Activated CD4-positive, alpha-beta T cell treated with anti-CD3 and anti-CD28 coated beads, Interleukin-10, Interleukin-2, amounts not matched to agents 100 ng/mL and 50 ng/mL, durations not matched to agents 16 hours and 8 hours (primary cell): ENCODE results near the gene GH1.

ENCODE experiments used
- DNase-seq: peaks from one replicate; pipeline ENCODE4 v3.0.0-alpha.2; 2020

GH1 gene

DNA sequence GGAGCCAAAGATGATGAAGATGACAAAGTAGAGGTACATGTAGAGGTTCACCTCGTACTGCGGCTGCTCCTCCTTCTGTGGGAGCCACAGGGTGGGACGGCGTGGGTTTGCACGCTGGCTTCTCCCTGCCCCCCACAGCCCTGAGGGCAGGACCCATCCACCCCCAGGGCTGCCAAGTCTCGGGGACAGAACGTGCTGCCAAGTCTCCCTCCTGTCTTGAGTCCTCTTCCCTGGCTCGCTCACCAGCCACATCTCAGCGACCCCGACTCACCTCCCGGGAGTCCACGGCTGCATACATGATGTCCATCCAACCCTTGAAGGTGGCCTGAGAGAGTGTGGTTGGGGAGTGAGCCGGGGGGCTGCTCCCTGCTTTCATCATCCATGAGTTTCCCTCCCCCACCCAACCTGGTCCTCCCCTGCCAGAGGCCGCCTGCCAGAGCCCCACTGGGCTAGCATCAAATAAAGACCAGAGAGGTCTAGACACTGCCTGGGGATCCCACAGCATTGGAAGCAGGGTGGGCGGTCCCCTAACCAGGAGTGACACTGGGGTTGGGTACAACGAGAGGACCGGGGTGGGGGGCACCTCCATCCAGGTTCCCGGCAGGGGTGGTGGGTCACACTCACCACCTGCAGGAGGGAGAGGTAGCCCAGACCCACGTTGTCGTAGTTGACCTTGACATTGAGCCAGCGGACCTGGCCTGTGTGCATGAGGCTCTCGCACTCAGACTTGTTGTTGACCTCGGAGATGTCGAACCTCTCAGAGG lies 26.3 kb upstream of the GH1 start:
- DNase-seq = no peak

DNA sequence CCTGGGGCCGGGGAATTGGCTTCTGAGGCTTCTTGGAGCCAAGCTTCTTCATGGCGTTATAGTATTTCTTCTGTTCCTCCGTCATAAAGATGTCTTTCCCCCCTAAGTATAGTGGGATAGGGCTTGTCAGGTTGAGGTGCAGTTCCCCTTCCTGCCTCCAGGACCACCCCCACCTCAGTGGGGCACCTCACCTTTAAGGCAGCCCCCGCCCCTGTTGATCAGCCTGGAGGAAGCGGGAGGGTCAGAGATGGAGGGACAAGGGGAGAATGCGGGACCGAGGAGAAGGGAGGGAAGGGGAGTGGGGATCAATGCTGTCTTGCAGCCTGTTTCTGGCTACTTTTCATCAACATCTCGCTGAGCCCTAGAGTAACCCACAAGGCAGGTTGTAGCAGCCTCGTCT lies 25.1 kb upstream of the GH1 start:
- no peak for DNase-seq

GRCh38 chr17:63942309-63942985 lies 23.8 kb upstream of the GH1 start:
- no peak for DNase-seq

GRCh38 chr17:63941751-63942150 lies 23.1 kb upstream of the GH1 start:
- no peak for DNase-seq

DNA sequence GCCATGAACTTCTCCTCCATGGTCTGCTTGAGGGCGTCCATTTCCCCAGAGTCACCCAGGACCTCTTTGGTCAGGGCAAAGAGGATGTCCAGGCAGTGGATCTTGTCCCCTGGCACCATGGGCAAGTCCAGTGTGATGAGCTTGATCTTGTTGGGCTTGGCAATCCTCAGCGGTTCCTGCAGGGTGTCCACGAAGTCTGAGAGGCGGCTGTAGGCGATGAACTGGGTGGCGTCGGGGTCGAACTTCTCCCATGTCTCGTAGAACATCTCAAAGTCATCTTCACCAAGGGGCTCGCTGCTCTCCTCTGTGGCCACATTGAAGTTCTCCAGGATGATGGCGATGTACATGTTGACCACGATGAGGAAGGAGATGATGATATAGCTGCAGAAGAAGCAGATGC lies 22.5 kb upstream of the GH1 start:
- no peak for DNase-seq

DNA sequence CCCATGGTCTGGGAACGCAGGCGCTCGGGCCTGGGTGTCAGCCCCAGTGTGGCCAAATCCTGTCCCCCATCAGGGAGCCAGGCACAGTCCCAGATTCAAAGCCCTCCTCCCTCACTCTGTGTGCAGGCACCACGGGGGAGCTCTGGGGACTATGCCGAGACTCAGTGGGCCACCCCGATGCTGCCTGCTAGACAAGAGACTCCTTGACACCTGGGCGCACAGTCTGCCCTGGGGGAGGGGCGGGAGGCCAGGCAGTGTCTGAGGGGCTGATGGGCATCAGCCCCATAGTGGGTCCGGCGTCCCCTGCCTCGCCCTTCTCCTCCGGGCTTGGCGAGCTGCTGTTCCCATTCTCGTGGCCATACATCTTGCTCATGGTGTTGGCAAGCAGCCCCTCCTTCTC lies 21.9 kb upstream of the GH1 start:
- DNase-seq = no peak

DNA sequence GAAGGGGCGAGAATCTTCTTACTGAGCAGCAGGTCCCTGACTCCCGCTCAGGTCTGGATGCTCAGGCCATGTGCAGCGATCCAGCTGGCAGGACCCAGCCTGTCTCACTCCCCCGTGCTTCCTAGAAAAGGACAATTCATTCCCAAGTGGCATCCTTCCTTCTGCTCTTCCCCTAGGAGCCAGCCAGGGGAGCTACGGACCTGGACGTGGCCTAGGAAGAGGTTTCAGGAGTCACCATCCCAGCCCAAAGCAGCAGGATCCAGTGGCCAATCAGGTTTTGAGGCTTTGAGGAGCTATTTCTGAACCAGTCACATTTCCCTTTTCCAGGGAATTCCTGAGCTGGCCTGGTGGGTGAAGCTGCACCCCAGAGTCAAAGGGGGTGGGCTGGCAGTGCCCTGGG lies 21.2 kb upstream of the GH1 start:
- no peak for DNase-seq

DNA sequence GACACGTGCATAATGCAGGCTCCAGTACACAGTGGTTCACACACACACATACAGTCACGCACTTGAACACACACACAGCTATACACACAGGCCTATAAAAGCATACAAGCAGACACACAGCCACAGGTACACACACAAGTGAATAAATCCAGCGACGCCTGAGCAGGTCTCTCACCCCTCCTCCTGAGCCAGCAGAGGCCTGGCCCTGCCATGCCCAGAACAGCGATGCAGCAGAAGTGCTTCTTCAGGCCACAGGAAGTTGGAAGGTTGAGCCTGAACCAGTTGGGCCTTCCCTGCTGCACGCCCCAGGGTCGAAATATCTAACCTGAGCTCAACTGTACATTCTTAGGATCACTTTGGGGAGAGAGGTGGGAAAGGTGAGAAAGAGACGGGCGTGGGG lies 20.8 kb upstream of the GH1 start:
- DNase-seq = no peak

DNA sequence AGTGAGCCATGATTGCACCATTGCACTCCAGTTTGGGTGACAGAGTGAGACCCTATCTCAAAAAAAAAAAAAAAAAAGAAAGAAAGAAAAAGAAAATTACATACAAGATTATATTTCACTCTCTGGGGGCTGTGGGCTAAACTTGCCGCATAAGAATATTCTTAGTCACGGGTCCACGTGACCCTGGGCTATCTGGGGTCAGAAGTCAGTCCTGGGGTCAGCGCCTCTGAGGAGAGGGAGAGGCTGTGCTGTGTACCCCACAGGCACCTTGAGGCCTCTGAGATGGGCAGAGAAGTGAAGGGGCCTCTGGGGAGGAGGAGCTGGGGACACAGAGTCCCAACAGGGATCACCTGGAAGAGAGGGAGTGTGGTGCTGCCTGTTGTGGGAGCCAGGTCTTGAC lies 19.3 kb upstream of the GH1 start:
- DNase-seq = no peak

- DNase-seq = no peak
These were observed 18.7 kb upstream of the GH1 start for GRCh38 chr17:63937319-63937718.

GRCh38 chr17:63934183-63935112 lies 15.8 kb upstream of the GH1 start:
- no peak for DNase-seq

DNA sequence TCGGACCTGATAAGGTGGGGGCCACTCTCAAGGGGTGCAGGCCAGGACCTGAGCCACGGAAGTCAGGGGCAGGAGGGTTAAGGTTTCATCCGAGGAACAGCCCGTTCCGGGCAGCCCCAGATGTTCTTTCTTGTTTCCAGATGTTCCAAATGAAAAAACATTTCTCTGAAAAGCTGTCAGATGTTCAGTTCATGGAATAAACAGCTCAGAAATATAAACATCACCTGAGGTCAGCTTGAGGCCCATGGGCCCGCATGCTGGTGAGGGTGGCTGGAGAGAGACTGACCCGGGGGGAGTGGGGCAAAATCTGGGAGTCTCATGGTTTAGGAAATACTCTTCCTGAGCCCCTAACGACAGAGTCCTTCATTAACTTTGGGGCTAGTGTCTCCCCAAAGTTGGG lies 15.0 kb upstream of the GH1 start:
- DNase-seq = no peak

DNA sequence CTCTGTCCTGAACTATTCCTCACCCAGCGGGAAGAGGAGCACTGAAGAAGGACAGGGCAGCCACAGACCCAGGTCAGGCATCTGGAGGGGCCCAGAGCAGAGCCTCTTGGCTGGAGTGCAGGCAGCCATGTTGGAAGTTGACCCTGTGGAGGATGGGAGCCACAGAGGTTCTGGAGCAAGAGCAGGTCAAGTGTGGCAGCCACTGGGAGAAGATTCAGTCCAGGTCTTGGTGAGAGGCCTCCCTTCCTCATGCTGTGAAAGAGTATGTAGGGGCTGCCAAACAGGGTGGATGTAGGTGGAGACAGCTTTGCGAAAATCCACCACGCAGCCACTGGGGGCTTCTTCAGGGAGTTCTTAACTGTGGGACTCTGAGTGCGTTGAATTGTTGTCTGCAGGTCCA lies 14.1 kb upstream of the GH1 start:
- DNase-seq = no peak

DNA sequence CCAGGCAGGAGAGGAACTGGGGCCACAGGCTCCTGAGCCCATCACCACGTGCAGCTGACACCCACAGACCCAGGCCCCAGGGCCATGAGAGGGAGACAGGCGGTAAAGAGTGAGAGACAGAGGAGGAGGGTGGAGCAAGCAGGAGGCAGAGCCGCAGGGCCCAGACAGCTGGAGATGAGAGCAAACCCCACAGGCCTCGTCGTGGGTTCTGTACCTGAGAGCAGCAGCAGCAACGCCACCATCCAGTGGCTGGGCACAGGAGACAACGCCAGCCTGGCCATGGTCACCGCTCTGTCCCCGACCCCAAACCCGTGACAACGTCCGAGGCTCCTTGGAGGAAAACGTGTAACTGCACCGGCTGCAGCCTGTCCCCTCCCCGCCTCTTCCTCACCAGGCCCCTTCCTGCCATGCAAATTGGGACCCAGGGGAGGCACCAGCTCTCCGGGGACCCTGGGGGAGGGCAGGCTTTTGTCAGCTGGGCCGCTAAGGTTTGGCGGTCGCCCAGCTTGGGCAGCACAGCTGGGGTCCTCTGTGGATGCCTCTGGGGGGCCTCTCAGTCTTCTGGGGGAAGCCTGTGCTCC lies 13.4 kb upstream of the GH1 start, which contains the start of gene CD79B:
Gene CD79B (minus strand): TSS at position 351 of the 581 bp plus-strand sequence. CDS start 70 bp downstream, at position 281.
- DNase-seq = peak; percentile 47

DNA sequence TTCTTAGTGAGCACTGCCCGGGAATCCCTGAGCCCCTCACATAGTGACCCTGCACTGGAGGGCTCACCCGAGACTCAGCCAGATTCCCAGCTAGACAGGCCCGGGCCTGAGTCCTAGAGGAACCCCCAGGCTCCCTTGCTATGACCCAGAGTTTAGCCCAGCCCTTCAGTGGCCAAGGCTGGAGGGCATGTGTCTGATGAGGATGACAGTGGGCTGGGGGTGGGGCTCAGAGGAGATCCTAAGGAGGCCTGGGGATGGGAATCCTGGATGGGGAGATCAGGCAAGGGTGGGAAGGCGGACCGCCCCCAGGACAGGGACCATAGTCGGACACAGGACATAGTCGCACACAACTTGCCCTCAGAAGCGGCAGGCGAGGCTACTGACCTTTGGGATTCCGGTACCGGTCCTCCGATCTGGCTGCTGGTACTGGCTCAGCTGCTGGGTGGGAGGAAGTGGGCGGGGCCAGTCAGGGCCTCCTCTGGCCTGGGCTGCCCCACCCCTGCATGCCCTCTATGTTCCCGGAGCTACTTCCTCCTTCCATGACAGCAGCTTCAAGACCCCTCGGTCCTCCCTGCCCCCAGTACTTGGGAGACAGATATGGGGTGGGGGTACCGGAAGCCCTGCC lies 12.4 kb upstream of the GH1 start:
- DNase-seq = peak; percentile 71

DNA sequence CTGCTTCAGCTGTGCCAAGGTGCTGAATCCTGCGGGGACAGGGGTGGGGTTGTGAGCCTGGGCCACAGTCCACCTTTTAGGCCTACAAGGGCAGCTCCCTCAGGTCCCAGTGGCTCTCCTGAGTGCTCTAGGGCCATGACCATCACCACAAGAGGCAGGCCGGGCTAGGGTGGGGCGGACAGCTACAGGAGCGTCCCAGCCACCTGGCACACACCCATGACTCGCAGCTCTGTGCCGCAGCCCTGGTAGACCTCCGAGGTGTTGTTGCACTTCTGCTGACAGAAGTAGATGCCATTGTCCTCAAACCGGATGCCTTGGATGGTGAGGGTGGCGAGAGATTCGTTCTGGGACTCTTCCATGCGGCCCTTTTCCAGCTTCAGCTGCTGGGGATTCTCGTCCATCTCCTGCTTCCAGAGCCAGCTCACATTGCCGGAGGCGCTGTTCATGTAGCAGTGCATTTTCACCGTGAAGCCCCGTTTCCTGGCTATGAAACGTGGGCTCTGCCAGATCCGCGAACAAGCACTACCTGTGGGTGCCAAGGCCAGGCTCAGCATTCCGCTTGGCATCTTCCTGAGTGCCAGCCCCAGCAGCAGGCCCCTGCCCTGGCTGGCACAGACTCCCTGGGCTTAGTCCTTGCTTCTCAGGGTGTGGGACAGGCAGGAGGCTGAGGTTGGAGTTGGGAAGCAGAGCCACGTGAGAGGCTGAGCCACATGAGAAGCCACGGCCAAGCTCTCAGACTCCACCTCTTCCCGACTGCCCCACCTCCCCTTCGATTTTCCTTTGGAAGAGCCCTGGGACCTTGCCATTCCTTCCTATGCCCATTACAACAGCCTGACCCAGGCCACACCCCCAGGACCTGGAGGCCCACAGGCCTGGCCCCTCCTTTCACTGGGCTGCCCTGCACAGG lies 11.5 kb upstream of the GH1 start:
- DNase-seq = no peak

DNA sequence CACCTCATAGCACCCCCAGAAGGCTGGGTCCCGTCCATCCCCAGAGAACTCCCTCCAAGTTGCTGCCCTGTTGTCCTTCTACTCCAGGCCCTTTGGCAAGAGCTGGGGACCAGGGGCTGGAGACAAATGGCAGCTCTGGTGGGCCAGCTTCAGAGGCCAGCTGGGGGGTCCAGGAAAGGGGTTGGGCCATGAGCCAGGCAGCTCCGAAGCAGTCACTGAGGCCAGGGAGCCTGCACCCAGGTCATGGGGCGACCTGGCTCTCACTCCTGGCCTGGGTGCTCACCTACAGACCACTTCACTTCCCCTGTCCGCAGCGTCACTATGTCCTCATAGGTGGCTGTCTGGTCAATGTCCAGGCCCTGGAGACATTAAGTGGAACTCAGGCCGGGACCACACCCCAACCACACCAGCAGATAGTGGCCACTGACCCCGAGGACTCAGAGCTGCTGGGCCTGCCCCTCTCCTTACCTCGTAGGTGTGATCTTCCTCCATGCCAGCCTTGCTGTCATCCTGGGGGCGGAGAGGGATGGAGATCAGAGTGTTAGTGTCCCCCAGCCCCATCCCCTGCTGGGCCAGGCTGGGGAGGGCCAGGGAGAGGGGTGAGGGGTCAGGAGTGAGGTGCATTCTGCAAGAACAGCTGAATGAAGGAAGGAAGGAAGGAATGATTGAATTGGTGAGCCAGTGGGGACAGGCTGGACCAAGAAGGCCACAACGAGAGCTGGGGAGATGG lies 10.5 kb upstream of the GH1 start:
- DNase-seq = no peak

GRCh38 chr17:63928172-63928666 lies 9.6 kb upstream of the GH1 start:
- no peak for DNase-seq

DNA sequence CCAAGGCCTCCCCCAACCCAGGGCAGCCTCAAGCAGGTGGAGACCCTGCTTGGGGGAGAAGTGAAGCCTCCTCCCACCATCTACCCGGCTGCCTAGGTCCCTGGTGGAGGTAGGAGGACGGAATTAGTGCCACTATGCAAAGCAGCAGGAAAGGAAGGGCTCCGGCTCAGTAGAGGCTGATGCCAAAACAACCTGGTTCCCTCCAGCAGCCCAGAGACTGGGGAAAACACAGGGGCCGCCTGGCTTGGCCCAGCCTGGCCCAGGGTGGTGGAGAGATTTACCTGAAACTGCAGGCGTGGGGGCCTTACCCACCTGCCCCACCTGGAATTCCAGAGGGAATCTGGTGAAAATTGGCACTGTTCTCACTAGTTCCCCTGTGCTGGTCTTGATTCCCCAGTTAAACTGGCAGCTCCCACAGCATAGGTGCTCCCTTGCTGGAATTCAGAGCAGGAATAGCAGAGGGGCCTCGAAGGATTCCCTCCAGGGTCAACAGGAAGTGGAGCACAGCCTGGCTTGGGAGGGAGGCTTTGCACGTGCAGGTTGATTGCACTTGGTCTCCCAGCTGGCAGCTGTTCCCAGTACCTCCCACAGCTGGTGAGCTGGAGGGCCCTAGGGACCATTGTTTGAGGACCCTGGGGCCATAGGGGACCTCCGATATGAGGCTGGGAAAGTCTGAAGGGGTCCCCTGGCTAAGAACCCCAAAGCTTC lies 9.0 kb upstream of the GH1 start:
- no peak for DNase-seq

DNA sequence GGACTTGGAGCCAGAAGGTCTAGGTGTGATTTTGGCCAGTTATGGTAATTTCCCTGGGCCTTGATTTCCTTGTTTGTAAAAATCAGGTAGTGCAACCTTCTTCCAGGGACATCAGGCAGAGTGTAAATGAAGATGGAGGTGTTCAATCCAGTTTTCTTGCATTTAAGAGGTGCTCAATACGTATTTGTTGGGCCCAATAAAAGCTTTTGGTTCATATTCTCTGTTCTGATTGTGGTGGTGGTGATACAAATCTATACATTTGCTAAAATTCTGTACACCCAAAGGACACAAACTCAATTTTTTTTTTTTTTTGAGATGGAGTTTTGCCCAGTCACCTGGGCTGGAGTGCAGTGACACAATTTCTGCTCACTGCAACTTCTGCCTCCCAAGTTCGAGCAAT lies 7.5 kb upstream of the GH1 start:
- no peak for DNase-seq
